Hematopoietic multipotent progenitor cell treated with erythropoietin and hydrocortisone succinate and interleukin-3 and kit ligand, for 17 days (in vitro differentiated cells): Measurements from ENCODE around the gene BRD3OS.

Experiments
- DNase-seq: peaks from one replicate; pipeline ENCODE4 v3.0.0-alpha.2; 2015; ENCODE audit warnings: low spot score

Gene BRD3OS

GRCh38 chr9:134052491-134052890 is 27.2 kb downstream of the BRD3OS start:
- no peak for DNase-seq

GRCh38 chr9:134052941-134053340 is 27.7 kb downstream of the BRD3OS start:
- no peak for DNase-seq

- no peak for DNase-seq
These were observed 28.2 kb downstream of the BRD3OS start for GRCh38 chr9:134053401-134053871.

- no peak for DNase-seq
These were observed 28.9 kb downstream of the BRD3OS start for GRCh38 chr9:134053941-134054761.

DNA sequence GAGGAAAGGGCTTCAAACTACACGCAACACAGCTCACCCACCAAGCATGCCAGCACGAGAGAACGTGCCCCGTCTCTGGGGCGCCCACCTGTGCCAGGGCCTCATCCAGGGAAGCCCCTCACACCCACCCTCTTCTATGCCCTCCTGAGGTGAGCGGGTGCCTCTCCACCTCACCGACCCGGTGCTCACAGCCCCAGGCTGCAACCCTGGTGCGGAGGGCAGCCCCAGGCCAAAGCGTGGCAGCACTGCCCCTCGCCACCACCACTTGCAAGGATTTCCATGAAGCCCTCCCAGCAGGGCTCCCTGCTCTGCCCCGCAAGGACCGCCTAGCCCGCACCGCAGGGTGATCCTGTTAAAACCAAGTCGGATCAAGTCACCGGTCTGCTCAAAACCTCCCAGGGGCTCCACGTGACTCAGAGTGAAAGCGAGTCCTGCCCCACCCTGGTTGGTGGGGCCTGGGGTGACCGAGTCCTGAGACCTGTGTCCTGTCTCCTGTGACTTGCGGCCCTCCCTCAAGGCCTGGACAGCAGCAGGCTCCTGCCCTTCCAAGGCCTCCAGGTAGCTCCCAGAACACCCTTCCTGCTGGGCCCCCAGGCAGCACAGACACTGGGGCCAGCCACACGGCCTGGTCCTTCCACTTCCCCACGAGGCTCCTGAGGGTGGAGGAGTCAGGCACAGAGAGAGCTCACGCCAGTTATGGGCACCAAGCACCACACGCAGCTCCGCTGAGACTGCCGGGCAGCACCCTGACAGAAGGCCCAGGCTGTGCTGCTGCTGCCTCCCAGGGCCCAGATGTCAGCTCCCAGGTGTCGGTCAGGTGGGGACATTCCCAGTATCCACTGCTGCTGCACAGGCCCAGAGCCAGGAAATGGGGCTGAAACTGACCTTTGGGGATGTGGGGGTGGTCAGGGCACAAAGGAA is 29.9 kb downstream of the BRD3OS start:
- DNase-seq, result no peak

GRCh38 chr9:134055981-134056461 is 30.7 kb downstream of the BRD3OS start:
- peak; percentile 15 for DNase-seq

DNA sequence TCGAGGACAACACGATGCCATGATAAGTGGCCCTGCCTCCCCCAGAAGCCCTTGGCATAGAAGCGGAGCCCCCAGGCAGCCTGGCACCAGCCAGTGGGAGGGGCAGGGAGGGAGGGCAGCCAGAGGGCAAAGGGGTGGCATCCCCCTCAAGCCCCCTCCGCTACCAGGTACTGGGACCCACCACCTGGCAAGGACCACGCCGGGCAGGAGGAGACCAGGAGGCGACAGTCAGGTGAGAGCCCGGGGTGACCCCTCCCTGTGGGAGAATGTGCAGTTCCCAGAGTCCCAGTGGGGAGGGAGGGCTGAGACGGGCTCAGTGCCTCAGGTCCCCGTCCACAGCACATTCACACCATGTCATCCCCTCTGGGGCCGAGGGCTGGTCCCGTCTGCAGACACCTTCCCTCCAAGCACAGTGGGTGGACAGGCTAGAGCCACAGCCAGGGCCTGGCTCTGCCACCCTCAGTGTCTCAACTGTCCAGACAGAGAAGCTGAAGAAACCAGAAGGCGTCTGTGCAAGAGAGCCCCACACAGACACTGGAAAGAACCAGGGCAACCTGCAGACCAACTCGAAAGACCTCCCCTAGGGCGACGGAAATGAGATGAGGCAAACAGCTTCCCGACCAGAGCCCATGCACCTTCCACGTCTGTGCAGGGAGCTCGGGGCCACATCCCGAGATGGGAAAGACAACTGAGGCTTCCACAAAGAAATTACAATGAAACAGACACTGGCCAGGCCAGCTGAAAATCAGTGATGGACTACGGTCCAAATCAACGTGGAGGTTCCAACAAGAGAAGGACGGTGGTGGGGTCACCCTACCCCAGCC is 31.4 kb downstream of the BRD3OS start:
- DNase-seq, result no peak

GRCh38 chr9:134057307-134057657 is 32.0 kb downstream of the BRD3OS start:
- DNase-seq, result no peak

DNA sequence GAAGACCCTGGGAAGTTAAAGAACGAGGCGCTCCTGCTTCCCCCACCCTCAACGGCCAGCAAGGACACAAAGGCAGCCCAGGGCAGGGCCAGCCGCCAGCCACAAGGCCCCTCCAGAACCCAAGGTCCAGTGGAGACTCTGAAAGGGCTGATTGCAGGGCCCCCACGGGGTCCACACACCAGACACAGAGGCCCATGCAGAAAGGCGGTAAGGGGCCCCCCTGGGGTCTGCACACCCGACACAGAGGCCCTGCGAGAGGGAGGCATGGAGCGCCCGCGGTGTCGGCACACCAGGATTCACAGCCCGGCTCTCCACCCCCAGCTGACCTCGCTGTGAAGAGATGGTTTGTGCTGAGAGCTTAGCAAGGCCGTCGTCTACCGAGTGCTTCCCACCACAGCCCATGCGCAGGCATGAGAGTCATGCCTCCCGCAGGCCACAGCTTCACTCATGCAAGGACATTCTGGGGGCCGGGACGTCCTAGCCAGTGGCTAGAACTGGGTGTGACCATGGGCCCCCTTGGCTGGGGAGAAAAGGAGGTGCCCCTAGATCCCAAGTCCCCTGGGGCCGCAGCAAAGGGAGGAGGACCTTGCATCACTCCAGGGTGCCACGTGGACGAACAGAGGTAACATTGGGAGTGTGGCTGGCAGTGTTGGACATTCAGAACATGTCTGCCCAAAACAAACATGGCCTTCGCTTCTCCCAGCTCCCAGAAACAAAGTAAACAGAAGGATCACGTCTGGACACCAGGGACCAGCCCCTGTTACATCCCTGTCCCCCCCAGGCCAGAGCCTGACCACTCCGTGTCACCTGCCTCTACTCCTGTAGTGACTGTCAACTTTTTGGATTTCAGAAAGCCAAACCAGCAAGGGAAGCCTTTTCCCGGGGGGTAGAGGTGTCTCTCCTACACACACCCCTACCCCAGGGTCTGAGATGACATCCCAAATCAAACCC is 32.7 kb downstream of the BRD3OS start:
- no peak for DNase-seq

GRCh38 chr9:134058716-134059115 is 33.4 kb downstream of the BRD3OS start:
- DNase-seq, result no peak

DNA sequence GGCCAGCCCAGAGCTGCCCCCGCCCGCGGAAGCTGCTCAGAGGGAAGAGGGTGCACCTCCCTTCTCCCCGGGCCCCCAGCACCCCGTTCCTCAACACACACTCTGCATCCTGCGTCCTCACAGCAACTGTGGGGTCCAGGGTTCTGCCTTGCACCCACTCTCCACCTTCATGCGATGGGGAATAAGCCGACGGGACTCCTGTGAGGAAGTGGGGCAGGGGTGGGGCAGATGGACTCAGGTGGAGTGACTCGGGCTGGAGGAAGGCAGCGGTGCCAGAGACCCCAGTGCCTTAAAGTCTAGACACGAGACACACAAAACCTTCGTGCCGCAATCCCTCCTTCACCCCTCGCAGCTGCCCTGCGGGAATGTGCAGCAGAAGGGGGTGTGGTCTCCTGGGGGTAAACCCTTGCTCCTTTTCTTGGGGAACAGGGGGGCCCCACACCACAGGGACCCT is 33.9 kb downstream of the BRD3OS start:
- DNase-seq, result no peak

GRCh38 chr9:134059661-134060395 is 34.5 kb downstream of the BRD3OS start:
- DNase-seq, result no peak

GRCh38 chr9:134060546-134060945 is 35.3 kb downstream of the BRD3OS start:
- no peak for DNase-seq

DNA sequence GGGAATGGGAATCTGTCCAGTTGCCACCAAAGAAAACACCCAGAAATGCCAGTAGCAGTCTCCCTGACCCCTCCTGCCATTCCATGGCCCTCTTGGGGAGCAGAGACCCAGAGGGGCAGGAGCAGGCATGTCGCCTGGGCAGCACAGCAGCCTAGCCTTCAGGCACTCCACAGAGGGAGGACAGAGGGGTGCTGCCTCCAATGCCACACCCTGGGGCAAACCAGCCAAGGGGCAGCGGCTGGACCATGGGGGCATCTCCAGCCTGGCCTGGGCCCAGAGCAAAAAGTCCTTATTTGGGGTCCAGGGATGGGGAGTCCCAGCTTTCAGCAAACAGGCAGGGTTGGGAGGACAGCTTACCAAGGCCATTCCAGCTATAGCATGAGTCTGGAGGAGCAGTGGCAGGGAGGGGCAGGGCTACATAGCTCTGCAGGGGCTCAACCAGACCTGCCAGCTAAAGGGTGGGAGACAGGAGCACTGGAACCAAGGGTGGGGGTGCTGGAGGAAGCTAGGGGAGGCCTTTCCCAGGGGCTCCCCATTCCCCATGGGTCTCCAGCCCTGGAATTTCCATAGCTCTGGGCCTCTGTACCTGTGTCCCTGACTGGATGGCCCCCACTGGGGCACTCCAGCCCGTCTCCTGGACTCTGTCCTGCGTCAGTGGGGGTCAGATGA is 35.9 kb downstream of the BRD3OS start:
- DNase-seq, result no peak

DNA sequence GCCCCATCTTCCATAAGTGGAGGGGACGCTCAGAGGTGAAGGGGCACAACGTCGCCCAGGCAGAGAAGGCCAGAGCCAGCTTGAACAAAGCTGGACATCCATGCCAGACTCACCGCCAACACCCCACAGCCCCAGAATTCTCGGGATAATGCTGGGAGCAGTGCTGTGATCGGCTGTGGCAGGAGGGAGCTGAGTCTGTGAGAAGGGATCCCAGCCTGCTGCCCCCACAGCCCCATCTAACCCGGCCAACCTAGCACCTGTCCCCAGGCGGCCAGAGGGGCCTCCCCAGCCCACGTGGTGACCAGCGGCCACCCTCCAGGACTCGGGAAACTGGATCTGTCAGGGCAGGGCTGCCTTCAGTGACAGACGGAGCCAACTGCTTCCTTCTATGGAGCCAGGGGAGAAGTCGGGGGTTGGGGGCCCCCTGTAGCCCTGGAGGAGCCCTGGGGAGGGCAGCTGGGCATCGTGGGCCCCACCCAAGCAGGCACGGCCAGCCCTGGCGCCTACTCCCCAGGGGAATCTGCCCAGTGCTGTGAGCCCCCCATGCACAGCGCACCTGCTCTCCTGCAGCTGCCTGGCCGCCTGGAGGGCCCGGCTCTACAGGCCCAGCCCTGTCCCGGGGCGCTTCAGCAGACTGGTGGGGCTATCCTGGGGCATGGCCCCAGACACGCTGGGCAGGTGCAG is 36.5 kb downstream of the BRD3OS start:
- DNase-seq, result no peak

- DNase-seq, result no peak
These were observed 37.3 kb downstream of the BRD3OS start for GRCh38 chr9:134062461-134063087.

- DNase-seq, result no peak
These were observed 37.8 kb downstream of the BRD3OS start for GRCh38 chr9:134063088-134063570.
